NCI-H2107 treated with DMSO at 0.1 percent for 48 hours (cell line): ENCODE data around the gene MLYCD.
"Not testable (repeated sequence)": the region's sequence is repeated elsewhere in the genome, so short reads cannot be mapped to it uniquely, and the experiment has no call there.

ENCODE experiments used
- DNase-seq: peaks from one replicate; lab custom pipeline; 2025; ENCODE audit not compliant: unreplicated experiment; lab: John Stamatoyannopoulos, UW

MLYCD gene

DNA sequence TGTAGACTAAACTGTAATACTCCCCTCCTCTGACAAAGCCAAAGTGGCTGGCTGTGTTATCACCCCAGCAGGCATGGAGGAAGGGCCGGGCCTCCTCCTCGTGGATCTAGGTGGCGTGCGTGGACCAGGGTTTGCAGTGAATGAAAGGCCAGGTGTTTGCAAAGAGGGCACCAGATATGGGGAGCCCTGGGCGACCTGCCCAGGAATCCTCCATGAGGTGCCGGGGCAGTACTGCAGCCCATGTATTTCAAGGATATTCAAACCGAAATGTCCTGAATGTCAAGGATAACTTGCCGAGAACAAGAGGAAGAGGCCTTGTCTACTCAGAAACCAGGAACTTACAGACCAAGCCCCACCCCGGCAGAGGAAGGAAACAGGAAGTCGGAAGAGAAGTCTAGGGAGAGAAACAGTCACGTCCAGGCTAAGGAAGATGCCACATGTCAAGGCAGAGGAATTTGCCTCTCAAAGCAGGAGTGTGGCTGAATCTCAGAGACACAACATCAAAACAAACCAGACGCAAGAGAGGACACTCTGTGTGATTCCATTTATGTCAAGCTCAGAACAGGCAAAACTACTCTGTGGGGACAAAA is 40.4 kb downstream of the MLYCD start:
- DNase-seq = no peak

- DNase-seq = no peak
Observed at GRCh38 chr16:83940119-83940518, 41.2 kb downstream of the MLYCD start.

DNA sequence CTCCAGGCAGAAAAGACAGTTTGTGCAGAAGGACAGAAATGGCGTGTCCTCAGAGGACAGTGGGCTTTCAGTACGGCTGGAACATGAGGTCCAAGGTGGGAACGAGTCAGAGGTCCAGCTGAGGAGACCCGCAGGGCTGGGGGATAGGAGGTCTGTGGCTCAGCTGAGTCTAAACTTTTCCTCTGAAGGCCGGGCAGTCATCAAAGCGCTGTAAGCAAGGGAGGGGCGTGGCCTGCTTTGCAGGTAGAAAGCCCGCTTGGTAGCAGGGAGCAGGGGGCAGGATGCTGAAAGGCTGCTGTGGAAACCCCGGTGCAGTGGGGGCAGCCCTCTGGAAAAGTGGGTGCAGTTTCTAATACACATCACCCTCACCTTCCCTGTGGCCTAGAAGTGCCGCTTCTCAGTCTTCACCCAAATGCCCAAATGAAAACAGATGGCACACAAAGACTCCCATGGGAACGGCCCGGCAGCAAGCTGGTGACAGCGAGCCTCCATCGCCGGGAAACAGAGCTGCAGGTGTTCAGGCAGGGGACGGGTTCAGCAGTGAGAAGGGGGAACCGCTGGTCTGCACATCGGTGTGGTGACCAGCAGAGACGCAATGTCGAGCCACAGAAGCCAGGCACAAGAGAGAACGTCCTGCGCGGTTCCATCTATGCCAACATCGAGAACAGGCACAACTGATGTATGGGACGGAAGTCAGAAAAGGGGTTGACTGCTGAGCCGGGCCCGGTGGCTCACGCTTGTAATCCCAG is 41.9 kb downstream of the MLYCD start:
- peak; percentile 70 for DNase-seq

GRCh38 chr16:83941546-83941945 is 42.6 kb downstream of the MLYCD start:
- not testable (repeated sequence) for DNase-seq

DNA sequence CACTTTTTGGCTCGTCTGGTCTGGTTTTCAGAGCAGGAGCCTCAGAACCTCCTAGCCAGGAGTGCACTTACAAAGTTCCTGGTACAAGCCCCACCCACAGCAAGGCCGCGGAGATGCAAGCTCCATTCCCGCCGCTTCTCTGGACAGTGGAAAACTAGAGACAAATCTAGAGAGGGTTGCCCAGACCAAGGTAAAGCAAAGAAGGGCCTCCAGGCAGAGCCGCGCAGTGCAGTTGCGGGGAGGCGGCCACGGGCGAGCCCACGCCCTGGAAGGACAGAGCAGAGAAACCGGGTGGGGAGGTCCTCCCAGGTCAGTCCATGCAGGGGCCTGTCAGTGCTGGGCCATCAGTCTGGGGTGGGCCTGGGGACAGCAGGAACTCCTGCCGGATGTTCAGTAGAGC is 43.2 kb downstream of the MLYCD start:
- DNase-seq = no peak

GRCh38 chr16:83942815-83943515 is 44.0 kb downstream of the MLYCD start:
- DNase-seq = no peak

DNA sequence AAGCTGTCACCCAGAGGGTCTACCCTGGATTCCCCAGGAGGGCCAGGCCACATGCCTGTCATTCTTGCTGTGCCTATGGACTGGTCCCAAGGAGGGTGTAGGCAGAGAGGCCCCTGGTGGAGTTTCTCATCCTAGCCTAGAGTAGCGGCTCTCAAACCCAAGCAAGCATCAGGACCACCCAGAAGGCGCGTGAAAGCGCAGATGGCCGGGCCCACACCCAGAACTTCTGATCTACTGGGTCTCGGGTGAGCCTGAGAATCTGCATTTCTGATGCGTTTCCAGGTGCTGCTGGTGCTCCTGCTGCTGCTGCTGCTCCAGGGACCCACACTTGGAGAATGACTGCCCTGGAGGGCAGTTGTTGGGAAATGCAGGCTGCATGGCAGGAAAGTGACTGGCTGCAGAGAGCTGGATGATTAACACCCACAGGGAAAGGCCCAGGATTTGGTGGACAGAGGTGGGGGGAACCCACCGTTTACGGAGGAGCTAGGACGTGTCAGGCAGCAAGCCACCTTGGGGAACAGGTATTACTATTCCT is 44.7 kb downstream of the MLYCD start:
- DNase-seq = no peak

- no peak for DNase-seq
Observed at GRCh38 chr16:83945587-83945986, 46.7 kb downstream of the MLYCD start.

- no peak for DNase-seq
Observed at GRCh38 chr16:83946154-83946780, 47.4 kb downstream of the MLYCD start.

DNA sequence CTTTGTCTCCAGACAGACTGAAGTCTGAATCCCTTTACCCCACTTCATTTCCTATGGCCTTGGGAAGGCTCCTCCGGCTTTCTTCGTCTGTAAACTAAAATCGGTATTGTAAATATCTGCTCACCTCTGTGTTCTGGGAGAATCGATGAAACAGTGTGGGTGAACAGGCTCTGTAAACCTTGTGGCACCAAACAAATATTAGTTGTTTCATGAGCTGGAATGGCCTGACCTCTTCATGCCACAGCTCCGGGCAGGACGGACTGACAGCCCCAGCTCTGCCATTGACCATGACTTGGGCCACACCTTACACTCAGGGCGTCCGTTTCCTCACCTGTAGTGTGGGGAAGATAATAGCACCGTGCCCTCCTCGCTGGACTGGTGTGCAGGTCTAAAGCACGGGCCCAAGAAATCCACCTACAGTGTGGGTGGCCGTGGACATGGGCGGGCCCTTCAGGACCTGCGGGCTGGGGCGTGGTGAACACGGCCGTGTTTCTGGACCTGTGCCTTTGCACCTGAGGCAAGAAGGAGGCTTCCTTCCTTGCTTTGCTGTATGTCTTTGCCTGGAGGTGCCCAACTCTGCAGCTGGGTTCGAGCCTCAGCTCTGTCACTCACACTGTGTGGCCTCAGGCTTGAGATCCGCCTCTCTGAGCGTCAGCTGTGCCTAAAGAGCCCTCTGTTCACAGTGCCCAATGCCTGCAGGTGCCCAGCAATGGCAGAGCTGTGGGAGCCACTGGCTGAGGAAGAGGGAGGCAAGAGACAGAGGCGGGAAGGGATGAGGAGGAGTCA is 48.1 kb downstream of the MLYCD start:
- DNase-seq = no peak

DNA sequence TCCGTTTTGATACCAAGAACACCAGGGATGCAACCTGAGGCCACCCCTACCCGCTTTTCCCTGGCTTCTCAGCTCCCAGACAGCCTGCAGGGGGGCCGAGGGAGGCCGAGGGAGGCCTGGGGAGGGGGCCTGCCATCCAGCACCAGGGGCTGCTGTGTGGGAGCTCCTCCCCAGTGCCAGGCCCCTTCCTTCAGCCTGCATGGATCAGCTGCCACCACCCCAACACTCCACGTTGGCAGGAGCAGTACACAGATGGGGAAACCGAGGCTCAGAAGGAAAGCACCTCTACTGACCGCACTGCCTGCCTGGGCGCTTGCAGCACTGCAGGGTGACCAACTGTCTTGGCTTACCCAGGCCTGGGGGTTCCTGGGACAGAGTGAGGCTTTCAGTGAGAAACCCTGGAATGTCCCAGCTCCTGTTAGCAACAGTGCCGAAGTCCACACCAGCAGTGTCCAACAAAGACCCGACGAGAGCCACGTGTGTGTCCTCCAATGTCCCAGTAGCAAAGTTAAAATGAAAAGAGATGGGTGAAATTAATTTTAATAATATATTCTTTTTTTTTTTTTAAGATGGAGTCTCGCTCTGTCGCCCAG is 48.8 kb downstream of the MLYCD start:
- DNase-seq = no peak

DNA sequence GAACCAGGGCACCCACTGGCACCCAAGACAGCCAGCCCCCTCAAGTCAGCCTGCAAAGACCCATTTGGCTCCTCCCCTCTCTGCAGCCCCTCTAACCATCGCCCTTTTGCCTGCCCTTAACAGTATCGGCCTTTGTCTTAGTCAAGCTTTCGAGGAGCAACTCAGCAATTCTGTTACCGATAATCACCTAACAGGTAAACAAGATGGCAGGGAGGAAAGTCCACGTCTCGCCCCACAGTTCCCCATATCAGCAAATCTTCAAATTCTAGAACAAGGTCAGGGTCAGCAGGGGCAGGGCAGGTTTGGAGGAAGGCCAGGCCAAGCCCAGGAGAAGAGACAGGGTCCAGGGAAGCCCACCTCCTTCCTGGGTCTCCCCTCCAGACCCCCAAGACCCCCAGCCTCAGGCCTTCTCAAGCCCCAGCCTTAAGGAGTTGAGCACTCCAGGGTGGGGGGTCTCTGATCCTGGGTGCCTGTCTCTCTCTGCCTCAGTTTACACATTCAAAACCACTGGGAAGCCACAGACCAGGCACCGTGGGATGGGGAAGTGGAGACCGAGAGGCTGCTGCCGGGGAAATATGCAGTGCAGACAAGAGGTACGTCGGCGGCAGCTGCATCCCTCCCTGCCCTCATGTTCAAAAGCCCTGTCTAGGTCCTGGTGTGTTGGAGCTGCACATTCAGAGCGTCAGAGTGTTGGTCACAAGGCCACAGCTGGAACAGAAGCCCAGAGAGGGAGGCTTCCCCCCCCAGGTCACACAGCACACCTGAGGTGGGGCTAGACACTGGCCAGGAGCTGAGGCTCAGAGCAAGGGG is 50.2 kb downstream of the MLYCD start:
- DNase-seq = no peak

DNA sequence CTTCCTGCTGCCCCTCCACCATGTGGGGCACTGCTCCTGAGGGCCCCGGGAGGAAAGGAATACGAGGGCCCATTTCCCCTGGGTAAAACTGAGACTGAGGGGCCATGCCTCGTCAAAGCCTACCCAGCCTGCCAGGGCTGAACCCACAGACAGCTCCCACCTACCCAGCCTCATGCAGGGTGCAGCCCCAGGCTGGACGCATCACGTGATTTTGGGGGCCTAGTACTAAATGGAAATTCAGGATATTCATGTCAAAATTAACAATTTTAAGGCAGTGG is 50.7 kb downstream of the MLYCD start:
- no peak for DNase-seq

DNA sequence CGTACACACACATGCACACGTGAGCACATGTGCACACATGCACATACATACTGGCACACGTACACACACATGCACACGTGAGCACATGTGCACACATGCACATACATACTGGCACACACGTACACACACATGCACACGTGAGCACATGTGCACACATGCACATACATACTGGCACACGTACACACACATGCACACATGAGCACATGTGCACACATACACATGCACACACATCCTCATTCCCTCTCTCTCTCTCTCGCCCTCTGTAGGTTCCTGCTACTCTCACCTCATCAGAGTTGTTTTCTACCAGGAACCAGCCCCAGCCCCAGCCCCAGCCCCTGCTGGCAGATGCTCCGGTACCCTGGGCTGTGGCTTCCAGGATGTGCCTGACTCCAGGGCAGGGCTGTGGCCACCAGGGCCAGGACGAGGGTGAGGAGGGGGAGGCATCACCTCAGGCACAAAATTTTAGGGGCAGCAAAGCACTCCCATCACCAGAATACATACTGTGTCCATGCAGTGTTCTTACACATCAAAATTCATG is 52.0 kb downstream of the MLYCD start:
- not testable (repeated sequence) for DNase-seq

- no peak for DNase-seq
Observed at GRCh38 chr16:83951544-83951943, 52.6 kb downstream of the MLYCD start.

- no peak for DNase-seq
Observed at GRCh38 chr16:83952587-83952939, 53.6 kb downstream of the MLYCD start.

- DNase-seq = peak; percentile 46
Observed at GRCh38 chr16:83952940-83953795, 54.3 kb downstream of the MLYCD start, which contains the start of gene OSGIN1. OSGIN1 (plus strand) TSS chr16:83953240; CDS start chr16:83957672, 4,432 bp downstream.

DNA sequence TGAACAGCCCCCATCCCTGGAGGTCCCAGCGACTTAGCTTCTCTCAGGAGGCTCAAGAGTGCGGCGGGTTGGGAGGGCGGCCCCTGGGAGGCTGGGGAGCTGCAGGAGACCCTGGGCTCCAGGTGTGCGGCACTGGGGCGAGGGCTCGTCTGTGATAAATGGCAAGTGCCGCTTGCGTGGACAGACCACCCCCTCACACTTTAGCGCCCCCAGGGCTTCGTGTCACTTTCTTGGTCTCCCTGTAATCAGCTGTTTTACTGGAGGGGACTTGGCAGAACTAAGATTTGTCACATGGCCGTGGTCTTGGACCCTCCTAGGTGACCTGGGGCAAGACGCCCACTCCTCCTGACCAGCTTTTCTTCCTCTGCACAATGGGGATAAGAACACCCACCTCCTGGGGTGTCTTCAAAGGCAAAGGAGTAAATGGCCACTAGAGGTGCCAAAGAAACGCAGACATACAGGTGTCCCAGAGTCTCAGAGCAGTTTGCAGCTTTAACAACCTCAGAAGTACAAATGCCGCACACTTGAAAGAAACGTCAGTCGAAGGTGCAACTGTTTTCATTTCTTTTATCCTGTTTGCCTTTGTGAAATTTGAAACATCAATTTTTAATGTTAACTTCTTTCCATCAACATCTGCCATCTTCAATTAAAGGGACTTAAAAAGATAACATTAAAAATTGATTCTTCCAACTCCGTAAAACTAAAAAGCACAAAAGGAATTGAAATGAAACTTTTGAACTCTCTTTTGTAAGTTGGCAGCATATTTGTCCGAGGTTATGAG is 55.1 kb downstream of the MLYCD start:
- peak; percentile 37 for DNase-seq
